ENCODE measurements around the gene ZNF280D.

The ZNF280D gene

GRCh38 chr15:56619887-56620286, 113.4 kb downstream of the ZNF280D start:
- Histone ChIP-seq H3K36me3 (ENCODE audit: control insufficient read depth, insufficient read depth, low read length) (no peaks in the 10 kb centered on the region), H3K4me3 (ENCODE audit: low read depth, low read length) (no peak overlapping the region), H3K4me1 (no peaks in the 10 kb centered on the region), H2AFZ (no peak overlapping the region), H3K9ac (no peak overlapping the region), H3K79me2 (no peaks in the 10 kb centered on the region), H3K4me2 (ENCODE audit: low read length) (peak overlapping the region; percentile 58), H3K27ac (no peak overlapping the region), H3K27me3 (ENCODE audit: control insufficient read depth, insufficient read depth, low read length) (no peaks in the 10 kb centered on the region), H3K9me3 (ENCODE audit: control insufficient read depth, low read length) (no peaks in the 10 kb centered on the region)
- no peak for TF ChIP-seq CTCF (IDR thresholded peaks at IDR 0.05)

GRCh38 chr15:56617628-56618027, 115.7 kb downstream of the ZNF280D start:
- no peaks in the 10 kb centered on the region for H3K36me3 ChIP-seq (ENCODE audit: control insufficient read depth, insufficient read depth, low read length)
- H3K4me3 ChIP-seq (ENCODE audit: low read depth, low read length), result no peak overlapping the region
- TF ChIP-seq CTCF (IDR thresholded peaks at IDR 0.05), result no peak
- no peaks in the 10 kb centered on the region for H3K9me3 ChIP-seq (ENCODE audit: control insufficient read depth, low read length)
- no peaks in the 10 kb centered on the region for H3K4me1 ChIP-seq
- H3K27ac ChIP-seq, result no peak overlapping the region
- H3K9ac ChIP-seq, result no peak overlapping the region
- no peaks in the 10 kb centered on the region for H3K79me2 ChIP-seq
- no peak overlapping the region for H3K4me2 ChIP-seq (ENCODE audit: low read length)
- no peaks in the 10 kb centered on the region for H3K27me3 ChIP-seq (ENCODE audit: control insufficient read depth, insufficient read depth, low read length)
- H2AFZ ChIP-seq, result no peak overlapping the region

GRCh38 chr15:56616551-56616950, 116.8 kb downstream of the ZNF280D start:
- no peak overlapping the region for H3K27ac ChIP-seq
- H3K4me2 ChIP-seq (ENCODE audit: low read length), result no peak overlapping the region
- no peaks in the 10 kb centered on the region for H3K27me3 ChIP-seq (ENCODE audit: control insufficient read depth, insufficient read depth, low read length)
- no peak for TF ChIP-seq CTCF (IDR thresholded peaks at IDR 0.05)
- no peaks in the 10 kb centered on the region for H3K9me3 ChIP-seq (ENCODE audit: control insufficient read depth, low read length)
- no peaks in the 10 kb centered on the region for H3K79me2 ChIP-seq
- H3K36me3 ChIP-seq (ENCODE audit: control insufficient read depth, insufficient read depth, low read length), result no peaks in the 10 kb centered on the region
- no peak overlapping the region for H2AFZ ChIP-seq
- H3K9ac ChIP-seq, result no peak overlapping the region
- no peaks in the 10 kb centered on the region for H3K4me1 ChIP-seq
- H3K4me3 ChIP-seq (ENCODE audit: low read depth, low read length), result no peak overlapping the region

GRCh38 chr15:56613811-56614210, 119.5 kb downstream of the ZNF280D start:
- H2AFZ ChIP-seq, result no peak overlapping the region
- H3K27me3 ChIP-seq (ENCODE audit: control insufficient read depth, insufficient read depth, low read length), result no peaks in the 10 kb centered on the region
- H3K9me3 ChIP-seq (ENCODE audit: control insufficient read depth, low read length), result no peaks in the 10 kb centered on the region
- H3K4me1 ChIP-seq, result no peaks in the 10 kb centered on the region
- no peak overlapping the region for H3K9ac ChIP-seq
- H3K36me3 ChIP-seq (ENCODE audit: control insufficient read depth, insufficient read depth, low read length), result no peaks in the 10 kb centered on the region
- H3K79me2 ChIP-seq, result no peaks in the 10 kb centered on the region
- no peak overlapping the region for H3K4me3 ChIP-seq (ENCODE audit: low read depth, low read length)
- no peak overlapping the region for H3K27ac ChIP-seq
- H3K4me2 ChIP-seq (ENCODE audit: low read length), result no peak overlapping the region
- TF ChIP-seq CTCF (IDR thresholded peaks at IDR 0.05), result no peak

GRCh38 chr15:56608993-56609392, 124.3 kb downstream of the ZNF280D start:
- H3K36me3 ChIP-seq (ENCODE audit: control insufficient read depth, insufficient read depth, low read length), result no peaks in the 10 kb centered on the region
- H3K9ac ChIP-seq, result no peak overlapping the region
- no peaks in the 10 kb centered on the region for H3K79me2 ChIP-seq
- no peak overlapping the region for H3K4me3 ChIP-seq (ENCODE audit: low read depth, low read length)
- no peak overlapping the region for H2AFZ ChIP-seq
- H3K27me3 ChIP-seq (ENCODE audit: control insufficient read depth, insufficient read depth, low read length), result no peaks in the 10 kb centered on the region
- H3K4me1 ChIP-seq, result no peaks in the 10 kb centered on the region
- H3K27ac ChIP-seq, result no peak overlapping the region
- no peak for TF ChIP-seq CTCF (IDR thresholded peaks at IDR 0.05)
- H3K4me2 ChIP-seq (ENCODE audit: low read length), result no peak overlapping the region
- no peaks in the 10 kb centered on the region for H3K9me3 ChIP-seq (ENCODE audit: control insufficient read depth, low read length)
